Esophagus squamous epithelium (tissue), 5 donors: Measurements from ENCODE around the gene C10orf88. TPM values are rescaled to one million over a fixed set of nuclear protein-coding genes. Genes with fewer than 3 reads are reported as not detected.

Source experiments
- DNase-seq: peaks from one replicate; lab custom pipeline; 2025; lab: John Stamatoyannopoulos, UW
- H3K27ac ChIP-seq, 4 donors: fragments of 200-600 bp; sonication (generic); one replicate each; pipeline ENCODE4 v1.5.1; 2016 to 2019; ENCODE audit warnings: mild to moderate bottlenecking in 1 of 4
- H3K27me3 ChIP-seq, 4 donors: fragments of 200-600 bp; sonication (generic); 1 replicate in 3 of 4; 2 replicates in 1 of 4; pipeline versions ENCODE4 v1.5.1 to v1.6.0; 2017 to 2021; ENCODE audit warnings: antibody characterized with exemption in 1 of 4
- H3K36me3 ChIP-seq, 3 donors: fragments of 200-600 bp; sonication (generic); one replicate each; pipeline ENCODE4 v1.5.1; 2016 to 2019
- H3K4me1 ChIP-seq, 3 donors: fragments of 200-600 bp; sonication (generic); one replicate each; pipeline ENCODE4 v1.5.1; 2017 to 2019
- H3K4me3 ChIP-seq, 4 donors: fragments of 200-600 bp; sonication (generic); 1 replicate in 3 of 4; 2 replicates in 1 of 4; pipeline ENCODE4 v1.5.1; 2016 to 2019; ENCODE audit warnings: mild to moderate bottlenecking in 2 of 4, moderate library complexity in 1 of 4
- H3K9me3 ChIP-seq, 3 donors: fragments of 200-600 bp; sonication (generic); one replicate each; pipeline ENCODE4 v1.5.1; 2016 to 2019
- CTCF ChIP-seq, 6 experiments: fragments of 450-650 bp in 4 of 6; fragments of 200-600 bp in 2 of 6; sonication (generic) in 2 of 6; IDR thresholded peaks; one replicate each; pipeline ENCODE4 v1.5.1; 2016 to 2019; ENCODE audit warnings: antibody characterized with exemption in 6 of 6, mild to moderate bottlenecking in 4 of 6, moderate library complexity in 4 of 6
- POLR2A ChIP-seq, 4 donors: fragments of 450-650 bp; IDR thresholded peaks; one replicate each; pipeline ENCODE4 v1.6.1; 2017; ENCODE audit warnings: antibody characterized with exemption in 4 of 4, mild to moderate bottlenecking in 4 of 4, moderate library complexity in 3 of 4
- WGBS, 2 donors: methylation state at CpG; one replicate each; pipeline ENCODE4 v1.1.5; 2018; 5-methylcytosine and 5-hydroxymethylcytosine counted together
- intact Hi-C: fragments of 100-400 bp; cut with DNase I; formaldehyde crosslinking; loops from one replicate; pipeline ENCODE4 v1.15.0; 2022
- total RNA-seq, 4 donors: library from RNA; depleted of rRNA; stranded (reverse); fragments of >200 nt; gene quantifications; one replicate each; pipeline ENCODE4 v1.1.0, GENCODE V29; 2016
- donor health status: DM: yes; HTN: yes; CAD: no.

Gene C10orf88
- total RNA-seq, 4 donors from 2014 or later: 4.0 to 7.6 (median 4.6) TPM

DNA sequence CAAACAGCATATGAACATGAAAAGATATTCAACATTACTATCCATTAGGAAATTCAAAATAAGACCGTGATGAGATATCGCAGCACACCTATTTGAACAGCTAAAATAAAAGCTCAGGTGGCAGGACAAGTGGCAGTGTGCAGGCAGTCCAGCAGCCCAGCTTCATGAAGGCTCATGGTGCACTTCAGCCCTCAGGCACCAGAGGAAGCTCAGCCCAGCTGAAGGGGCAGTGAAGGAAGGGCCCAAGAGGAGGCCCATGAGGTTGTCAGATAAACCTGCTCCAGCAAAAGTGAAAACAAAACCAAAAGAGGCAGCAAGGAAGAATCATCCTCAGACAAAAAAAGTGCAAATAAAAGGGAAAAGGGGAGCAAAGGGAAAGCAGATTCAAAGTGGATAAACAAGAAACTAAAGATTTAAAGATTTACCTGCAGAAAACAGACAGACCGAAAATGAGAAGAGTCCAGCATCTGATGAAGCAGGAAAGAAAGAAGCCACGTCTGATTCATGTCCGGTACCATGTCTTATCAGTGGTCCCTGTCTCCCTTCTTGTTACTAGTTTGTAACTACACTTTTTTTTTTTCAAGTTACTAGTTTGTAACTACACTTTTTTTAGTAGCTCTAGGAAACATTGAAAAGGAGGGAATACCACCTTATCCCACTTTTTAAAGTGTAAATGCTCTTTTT lies 59.6 kb downstream of the C10orf88 start:
- peaks cover 0 to 3% (median 0%) of the 10 kb centered on the region in 4 donors for H3K27me3 ChIP-seq
- H3K9me3 ChIP-seq: no peaks in the 10 kb centered on the region
- H3K4me3 ChIP-seq: no peak overlapping the region
- H3K27ac ChIP-seq: no peak overlapping the region
- DNase-seq: no peak
- 79 to 89% methylated on average over 5 of the region's 5 CpGs for WGBS, 2 donors
- no peaks in the 10 kb centered on the region for H3K4me1 ChIP-seq
- intact Hi-C loops: no loop called here
- TF ChIP-seq POLR2A (IDR thresholded peaks at IDR 0.05) (no peak), CTCF (IDR thresholded peaks at IDR 0.05) (no peak)
- no peaks in the 10 kb centered on the region for H3K36me3 ChIP-seq

DNA sequence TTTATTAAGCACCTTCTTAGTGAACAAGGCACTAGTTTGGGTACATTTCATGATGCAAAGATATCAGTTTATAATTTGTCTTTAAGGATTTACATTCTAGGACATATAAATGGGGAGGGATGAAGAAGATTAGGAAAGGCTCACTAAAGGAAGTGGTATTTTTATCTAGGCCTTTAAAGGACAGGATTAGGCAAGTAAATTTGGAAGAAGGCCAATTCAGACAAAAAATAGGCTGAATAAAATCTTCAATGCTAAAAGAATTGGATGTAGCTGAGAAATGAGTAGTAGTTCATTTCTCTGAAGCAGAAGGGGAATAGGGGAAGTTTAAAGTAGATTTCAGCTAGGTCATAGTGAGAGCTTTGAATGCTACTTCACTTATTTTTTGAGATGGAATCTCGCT lies 69.9 kb downstream of the C10orf88 start:
- H3K4me1 ChIP-seq: peaks cover 6 to 12% (median 7%) of the 10 kb centered on the region in 3 donors
- H3K4me3 ChIP-seq: no peak overlapping the region
- no peak for TF ChIP-seq CTCF (IDR thresholded peaks at IDR 0.05)
- TF ChIP-seq POLR2A (IDR thresholded peaks at IDR 0.05): no peak
- no peak overlapping the region for H3K27ac ChIP-seq
- H3K9me3 ChIP-seq: no peaks in the 10 kb centered on the region
- H3K27me3 ChIP-seq: no peaks in the 10 kb centered on the region
- WGBS, 2 donors: 93 to 94% methylated on average over 1 of the region's 1 CpG
- DNase-seq: no peak
- intact Hi-C loops: no loop called here
- H3K36me3 ChIP-seq: no peaks in the 10 kb centered on the region

DNA sequence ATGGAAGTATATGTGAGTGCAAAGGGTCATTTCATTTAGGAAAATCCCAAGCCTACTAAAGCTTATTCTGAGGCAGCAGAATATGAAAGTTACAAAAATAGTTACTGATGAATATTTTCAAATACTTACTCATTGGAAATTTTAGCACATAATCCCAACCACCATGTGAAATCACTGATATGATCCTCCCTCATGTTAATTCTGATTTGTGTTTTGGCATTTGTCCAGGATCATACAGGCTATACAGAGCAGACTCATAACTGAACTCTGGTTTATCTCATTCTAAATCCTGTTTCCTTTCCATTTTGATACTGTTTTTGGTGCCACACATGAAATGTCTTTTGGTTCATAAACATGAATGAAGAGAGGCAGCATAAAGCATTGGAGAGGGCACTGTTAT lies 71.3 kb downstream of the C10orf88 start:
- intact Hi-C loops: no loop called here
- H3K27ac ChIP-seq: no peak overlapping the region
- TF ChIP-seq CTCF (IDR thresholded peaks at IDR 0.05) (no peak), POLR2A (IDR thresholded peaks at IDR 0.05) (no peak)

More for the DNA sequence above, 71.3 kb downstream of the C10orf88 start:
- no peaks in the 10 kb centered on the region for H3K9me3 ChIP-seq
- H3K27me3 ChIP-seq: no peaks in the 10 kb centered on the region
- H3K4me1 ChIP-seq: peaks cover 6 to 24% (median 7%) of the 10 kb centered on the region in 3 donors
- DNase-seq: no peak
- no peak overlapping the region for H3K4me3 ChIP-seq
- H3K36me3 ChIP-seq: no peaks in the 10 kb centered on the region

Other genes starting within 250 kb of the C10orf88 start
- under 1 TPM in 2 of 4 donors, not detected in 2; 0.42 to 0.76 TPM for gene CUZD1, start 108.4 kb downstream of the C10orf88 start, total RNA-seq
- gene FAM24B, start 74.6 kb downstream of the C10orf88 start, total RNA-seq: 1 to 10 TPM in 2 of 4 donors, not detected in 2; 2.3 to 4.2 TPM
- gene FAM24A, start 43.6 kb downstream of the C10orf88 start, total RNA-seq: not detected
- 1 to 10 TPM; 2.5 to 3.0 (median 2.6) TPM for gene PSTK, start 26.2 kb upstream of the C10orf88 start, total RNA-seq
- gene IKZF5, start 54.6 kb upstream of the C10orf88 start, total RNA-seq: 10 to 100 TPM in 1 of 4 donors, 1 to 10 TPM in 3; 2.9 to 12.0 (median 5.7) TPM
- 10 to 100 TPM in 2 of 4 donors, 1 to 10 TPM in 2; 7.5 to 13.5 (median 10.4) TPM for gene ACADSB, start 54.8 kb upstream of the C10orf88 start, total RNA-seq
- gene HMX3, start 181.7 kb upstream of the C10orf88 start, total RNA-seq: not detected
- gene HMX2, start 193.9 kb upstream of the C10orf88 start, total RNA-seq: not detected
- 100 to 1,000 TPM in 2 of 4 donors, 10 to 100 TPM in 2; 84.3 to 121 (median 100) TPM for gene BUB3, start 200.2 kb upstream of the C10orf88 start, total RNA-seq